ENCODE data around the gene MAP2K5. TPM values are rescaled to one million over a fixed set of nuclear protein-coding genes. Genes with fewer than 3 reads are reported as not detected.

MAP2K5 gene
- total RNA-seq, 1 donor from 2014 or later, result 8.0 TPM

GRCh38 chr15:67826717-67827561 is 284.4 kb downstream of the MAP2K5 start:
- H3K27me3 ChIP-seq (ENCODE audit: control insufficient read depth, insufficient read depth, low read length), result peaks cover 98% of the 10 kb centered on the region
- no peak overlapping the region for H3K4me3 ChIP-seq (ENCODE audit: low read depth, low read length)
- H3K36me3 ChIP-seq (ENCODE audit: control insufficient read depth, insufficient read depth, low read length), result no peaks in the 10 kb centered on the region
- no peak for DNase-seq (ENCODE audit: low read depth)
- TF ChIP-seq CTCF (IDR thresholded peaks at IDR 0.05; ENCODE audit: insufficient read depth, low read length, poor library complexity, severe bottlenecking), result no peak

- TF ChIP-seq CTCF (IDR thresholded peaks at IDR 0.05; ENCODE audit: insufficient read depth, low read length, poor library complexity, severe bottlenecking), result no peak
- no peaks in the 10 kb centered on the region for H3K36me3 ChIP-seq (ENCODE audit: control insufficient read depth, insufficient read depth, low read length)
- DNase-seq (ENCODE audit: low read depth), result no peak
- no peak overlapping the region for H3K4me3 ChIP-seq (ENCODE audit: low read depth, low read length)
- H3K27me3 ChIP-seq (ENCODE audit: control insufficient read depth, insufficient read depth, low read length), result peaks cover 98% of the 10 kb centered on the region
These were observed 285.2 kb downstream of the MAP2K5 start for GRCh38 chr15:67827562-67828277.

GRCh38 chr15:67828278-67828968 is 285.9 kb downstream of the MAP2K5 start:
- Histone ChIP-seq H3K27me3 (ENCODE audit: control insufficient read depth, insufficient read depth, low read length) (peaks cover 99% of the 10 kb centered on the region), H3K36me3 (ENCODE audit: control insufficient read depth, insufficient read depth, low read length) (no peaks in the 10 kb centered on the region), H3K4me3 (ENCODE audit: low read depth, low read length) (no peak overlapping the region)
- DNase-seq (ENCODE audit: low read depth), result no peak
- TF ChIP-seq CTCF (IDR thresholded peaks at IDR 0.05; ENCODE audit: insufficient read depth, low read length, poor library complexity, severe bottlenecking), result no peak

- no peak overlapping the region for H3K4me3 ChIP-seq (ENCODE audit: low read depth, low read length)
- H3K36me3 ChIP-seq (ENCODE audit: control insufficient read depth, insufficient read depth, low read length), result no peaks in the 10 kb centered on the region
- TF ChIP-seq CTCF (IDR thresholded peaks at IDR 0.05; ENCODE audit: insufficient read depth, low read length, poor library complexity, severe bottlenecking), result no peak
- no peak for DNase-seq (ENCODE audit: low read depth)
- peaks cover 99% of the 10 kb centered on the region for H3K27me3 ChIP-seq (ENCODE audit: control insufficient read depth, insufficient read depth, low read length)
These were observed 286.6 kb downstream of the MAP2K5 start for GRCh38 chr15:67828969-67829646.

GRCh38 chr15:67829647-67830504 is 287.4 kb downstream of the MAP2K5 start:
- peaks cover 99% of the 10 kb centered on the region for H3K27me3 ChIP-seq (ENCODE audit: control insufficient read depth, insufficient read depth, low read length)
- no peak overlapping the region for H3K4me3 ChIP-seq (ENCODE audit: low read depth, low read length)
- DNase-seq (ENCODE audit: low read depth), result no peak
- no peak for TF ChIP-seq CTCF (IDR thresholded peaks at IDR 0.05; ENCODE audit: insufficient read depth, low read length, poor library complexity, severe bottlenecking)
- H3K36me3 ChIP-seq (ENCODE audit: control insufficient read depth, insufficient read depth, low read length), result no peaks in the 10 kb centered on the region

All from kidney epithelial cell (primary cell).